IMR-90 (cell line): ENCODE data around the gene TRMT10A.

Source experiments
- MXI1 ChIP-seq: IDR thresholded peaks from 2 replicates; pipeline ENCODE4 v1.6.1; 2012; ENCODE audit warnings: low read depth, mild to moderate bottlenecking, low read length, moderate library complexity, borderline replicate concordance
- POLR2A ChIP-seq: IDR thresholded peaks from 2 replicates; pipeline ENCODE4 v1.6.1; 2012; ENCODE audit warnings: mild to moderate bottlenecking, low read depth, low read length
- SMC3 ChIP-seq: fragments of 150-350 bp; IDR thresholded peaks from 2 replicates; pipeline ENCODE4 v1.6.1; 2016; ENCODE audit warnings: low read depth, mild to moderate bottlenecking, antibody characterized with exemption, low read length, moderate library complexity
- TF ChIP-seq, protein P1 (sequence below): conservative IDR thresholded peaks from 2 replicates; pipeline ENCODE4 v1.5.1; 2012; ENCODE audit warnings: mild to moderate bottlenecking, low read depth, low read length, improper control_type of control experiment

DNA sequence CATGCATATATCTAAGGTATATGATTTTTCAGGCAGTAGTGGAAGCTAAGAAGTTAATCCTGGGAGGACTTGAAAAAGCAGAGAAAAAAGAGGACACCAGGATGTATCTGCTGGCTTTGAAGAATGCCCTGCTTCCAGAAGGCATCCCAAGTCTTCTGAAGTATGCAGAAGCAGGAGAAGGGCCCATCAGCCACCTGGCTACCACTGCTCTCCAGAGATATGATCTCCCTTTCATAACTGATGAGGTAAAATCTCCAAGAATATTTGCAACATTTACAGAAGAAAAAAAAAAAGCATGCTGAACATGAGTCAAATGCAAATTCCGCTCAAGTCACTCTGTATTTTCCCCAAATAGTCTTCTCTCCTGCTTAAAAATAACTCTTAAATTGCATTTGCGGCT, 42.9 kb upstream of the TRMT10A start:
- TF ChIP-seq, protein P1, sequence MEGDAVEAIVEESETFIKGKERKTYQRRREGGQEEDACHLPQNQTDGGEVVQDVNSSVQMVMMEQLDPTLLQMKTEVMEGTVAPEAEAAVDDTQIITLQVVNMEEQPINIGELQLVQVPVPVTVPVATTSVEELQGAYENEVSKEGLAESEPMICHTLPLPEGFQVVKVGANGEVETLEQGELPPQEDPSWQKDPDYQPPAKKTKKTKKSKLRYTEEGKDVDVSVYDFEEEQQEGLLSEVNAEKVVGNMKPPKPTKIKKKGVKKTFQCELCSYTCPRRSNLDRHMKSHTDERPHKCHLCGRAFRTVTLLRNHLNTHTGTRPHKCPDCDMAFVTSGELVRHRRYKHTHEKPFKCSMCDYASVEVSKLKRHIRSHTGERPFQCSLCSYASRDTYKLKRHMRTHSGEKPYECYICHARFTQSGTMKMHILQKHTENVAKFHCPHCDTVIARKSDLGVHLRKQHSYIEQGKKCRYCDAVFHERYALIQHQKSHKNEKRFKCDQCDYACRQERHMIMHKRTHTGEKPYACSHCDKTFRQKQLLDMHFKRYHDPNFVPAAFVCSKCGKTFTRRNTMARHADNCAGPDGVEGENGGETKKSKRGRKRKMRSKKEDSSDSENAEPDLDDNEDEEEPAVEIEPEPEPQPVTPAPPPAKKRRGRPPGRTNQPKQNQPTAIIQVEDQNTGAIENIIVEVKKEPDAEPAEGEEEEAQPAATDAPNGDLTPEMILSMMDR, result no peak
- TF ChIP-seq SMC3, result no peak
- no peak for TF ChIP-seq POLR2A
- no peak for TF ChIP-seq MXI1
